Activated T-cell treated with anti-CD3 and anti-CD28 coated beads, Interleukin-2, amount 50 U/mL, for 48 hours (primary cell): ENCODE results near the gene LYRM2.

Source experiments
- DNase-seq, 2 experiments: peaks; one replicate each; pipeline ENCODE4 v3.0.0-alpha.2; 2020

The LYRM2 gene

DNA sequence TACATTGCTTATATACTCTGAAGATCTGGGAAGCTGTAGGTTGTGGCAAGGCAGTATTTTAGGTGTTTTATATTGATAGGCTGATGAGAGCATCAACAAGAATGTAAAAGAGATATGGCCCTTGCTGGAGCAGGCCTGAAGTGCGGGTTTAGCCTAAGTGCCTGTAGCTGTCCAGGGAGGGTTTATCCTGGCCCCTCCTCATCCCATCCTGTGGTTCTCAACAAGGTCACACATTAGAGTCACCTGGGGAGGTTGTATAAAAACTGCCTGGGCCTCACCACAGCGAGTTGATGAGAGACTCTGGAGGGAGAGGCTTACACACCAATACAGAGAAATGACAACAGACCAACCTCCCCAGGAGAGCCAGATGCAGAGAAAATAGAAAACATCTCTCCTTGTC, 48.4 kb downstream of the LYRM2 start:
- DNase-seq = no peak

DNA sequence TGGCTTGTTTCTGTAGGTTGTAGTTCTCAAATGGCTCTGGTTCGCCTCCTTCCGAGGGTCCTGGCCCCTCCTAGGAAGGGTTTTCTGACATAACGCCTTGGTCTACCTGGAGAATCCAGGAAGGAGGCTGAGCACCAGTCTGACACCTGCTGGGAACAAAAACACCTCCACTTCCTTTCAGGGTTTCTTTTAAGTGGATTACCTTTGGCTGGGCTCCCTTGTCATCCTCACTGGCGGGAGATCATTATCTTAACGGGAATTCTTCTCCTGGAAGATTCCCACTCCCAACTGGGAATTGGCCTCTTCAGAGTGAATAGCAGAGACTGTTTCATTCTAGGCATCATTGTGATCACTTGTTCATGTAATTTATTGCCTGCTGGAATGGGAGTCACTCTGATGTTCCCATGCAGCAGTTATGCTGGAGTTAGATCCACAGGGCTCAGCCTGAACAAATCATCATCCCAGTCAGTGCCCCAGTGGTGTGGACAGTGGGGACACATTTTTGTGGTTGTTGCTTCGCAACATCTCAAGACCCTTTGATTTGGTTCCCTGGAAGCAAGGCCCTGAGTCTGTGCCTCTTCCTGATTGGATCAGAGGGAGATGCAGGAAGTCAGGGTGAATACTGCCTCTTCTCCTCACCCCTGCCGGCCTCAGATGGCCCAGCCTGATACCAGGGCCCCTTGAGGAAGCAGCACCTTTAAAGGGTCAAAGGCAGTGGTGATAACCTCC, 49.1 kb downstream of the LYRM2 start:
- DNase-seq = no peak

DNA sequence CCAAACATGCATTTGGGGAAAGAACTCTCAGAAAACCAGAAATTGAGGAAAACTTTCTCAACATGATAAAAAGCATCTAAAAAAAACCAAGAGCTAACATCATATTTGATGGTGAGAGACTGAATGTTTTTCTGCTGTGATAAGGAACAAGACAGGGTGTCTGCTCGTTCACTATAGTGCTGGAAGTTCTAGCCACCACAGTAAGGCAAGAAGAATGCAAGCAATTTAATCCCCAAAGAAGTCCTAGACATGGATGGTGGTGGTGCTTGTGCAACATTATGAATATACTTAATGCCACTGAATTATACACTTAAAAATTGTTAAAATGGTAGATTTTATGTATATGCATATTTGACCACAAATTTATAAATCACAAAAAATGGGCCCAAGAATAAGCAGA, 53.4 kb downstream of the LYRM2 start:
- DNase-seq = no peak

DNA sequence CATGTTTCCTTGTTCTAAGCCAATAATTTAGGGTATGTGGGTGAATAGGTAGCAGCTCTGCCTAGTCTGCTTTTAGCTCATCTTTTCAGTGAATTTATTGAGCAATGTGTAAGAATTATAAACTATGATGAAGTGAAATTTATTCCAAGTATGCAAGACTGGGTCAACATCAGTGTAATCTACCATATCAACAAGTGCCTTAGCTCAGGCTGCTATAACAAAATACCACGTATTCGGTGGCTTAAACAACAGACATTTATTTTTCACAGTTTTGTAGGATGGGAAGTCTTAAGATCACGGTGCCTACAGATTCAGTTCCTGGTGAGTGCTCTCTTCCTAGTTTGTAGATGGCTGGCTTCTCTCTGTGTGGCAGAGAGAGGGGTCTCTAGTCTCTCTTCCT, 54.0 kb downstream of the LYRM2 start:
- no peak for DNase-seq

DNA sequence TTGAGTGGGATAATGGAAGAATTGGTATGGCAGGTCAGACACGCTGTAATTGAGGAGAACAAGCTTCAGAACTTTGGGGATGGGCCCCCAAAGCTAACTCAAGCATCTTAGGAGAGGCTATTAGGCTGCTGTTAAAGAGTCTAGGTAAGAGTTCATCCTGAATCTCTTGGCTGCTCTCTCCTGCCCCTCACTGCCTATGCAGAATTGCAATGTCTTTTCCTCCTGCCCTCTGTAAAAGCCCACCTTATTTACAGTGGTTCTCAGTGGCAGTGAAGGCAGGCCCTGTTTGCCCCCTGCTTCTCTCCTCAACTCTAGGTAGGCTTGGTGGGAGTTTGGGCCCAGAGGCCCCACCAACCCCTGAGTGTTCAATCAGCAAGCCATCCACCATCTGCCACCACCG, 55.0 kb downstream of the LYRM2 start:
- DNase-seq = no peak

DNA sequence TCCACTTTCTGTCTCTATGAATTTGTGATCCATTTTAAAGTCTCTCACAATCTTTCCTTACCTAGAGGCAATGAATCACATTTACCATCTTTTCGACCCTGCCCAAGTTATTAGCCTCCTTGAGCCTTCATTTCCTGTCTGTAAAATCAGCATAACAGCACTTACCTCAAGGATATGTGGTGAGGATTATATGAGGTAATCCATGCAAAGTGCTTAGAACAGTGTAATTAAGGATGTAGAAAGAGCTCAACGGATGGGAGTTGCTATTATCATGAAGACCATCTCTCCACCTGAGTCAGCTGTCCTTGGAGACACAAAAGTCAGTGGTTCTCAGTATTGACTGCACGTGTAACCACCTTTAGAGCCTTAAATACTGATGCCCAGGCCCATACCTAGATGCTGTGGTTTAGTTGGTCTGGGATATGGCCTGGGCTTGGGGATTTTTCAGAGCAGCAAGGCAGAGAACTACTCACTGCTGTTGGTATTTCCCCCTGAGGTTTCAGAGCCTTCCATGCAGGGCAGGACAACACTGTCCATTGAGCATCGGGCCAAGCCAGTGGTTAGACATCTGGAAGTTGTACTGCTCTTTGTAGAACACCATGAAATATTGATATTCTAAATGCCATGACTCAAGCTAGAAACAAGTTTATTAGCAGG, 55.8 kb downstream of the LYRM2 start:
- no peak for DNase-seq

DNA sequence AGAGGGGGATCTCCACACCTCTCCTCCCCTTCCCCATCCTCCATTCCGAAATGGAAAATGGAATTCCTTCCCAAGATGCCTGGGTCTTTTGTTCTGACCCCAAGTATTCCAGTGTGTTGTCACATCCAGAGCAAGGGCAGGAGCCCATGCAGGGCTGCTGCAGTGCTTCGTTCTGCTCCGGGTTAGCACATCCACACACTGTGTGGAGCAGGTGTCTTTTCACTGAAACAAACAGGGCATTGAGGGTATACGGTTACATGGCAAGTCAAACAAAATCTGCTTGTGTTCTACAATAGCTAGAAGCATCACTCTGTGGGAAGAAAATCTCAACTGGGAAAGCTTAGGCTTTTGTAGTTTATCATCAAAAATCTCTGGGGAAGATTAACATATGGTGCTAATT, 56.9 kb downstream of the LYRM2 start:
- no peak for DNase-seq

DNA sequence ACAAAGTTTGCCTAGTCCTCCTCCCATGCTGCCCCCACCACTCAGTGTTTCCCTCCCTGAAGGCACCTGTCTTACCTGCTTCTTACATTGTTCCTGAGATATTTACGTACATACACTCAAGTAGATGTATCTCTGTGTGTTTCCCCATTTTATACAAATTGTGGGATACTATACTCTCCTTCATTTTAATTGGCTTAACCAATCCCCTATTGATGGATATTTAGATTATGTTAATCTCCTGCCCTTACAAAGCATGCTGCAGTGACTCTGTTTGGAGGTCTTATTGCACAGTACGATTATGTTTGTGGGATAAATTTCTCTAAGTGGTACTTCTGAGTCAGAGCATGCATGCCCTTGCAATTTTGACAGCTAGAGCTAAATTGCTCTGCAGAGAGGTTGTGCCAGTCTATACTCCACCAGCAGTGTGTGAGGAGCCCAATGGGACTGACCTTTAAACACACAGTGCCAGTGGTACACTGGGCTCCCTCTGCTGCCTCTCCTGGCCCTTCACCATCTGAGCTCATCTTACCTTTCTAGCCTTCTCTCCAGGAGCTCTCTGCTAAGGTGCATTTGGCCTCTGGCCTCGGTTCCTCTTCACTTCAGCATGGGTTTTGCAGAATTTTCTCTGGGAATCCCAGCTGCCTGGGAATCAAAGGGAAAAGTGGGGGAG, 57.4 kb downstream of the LYRM2 start:
- no peak for DNase-seq

DNA sequence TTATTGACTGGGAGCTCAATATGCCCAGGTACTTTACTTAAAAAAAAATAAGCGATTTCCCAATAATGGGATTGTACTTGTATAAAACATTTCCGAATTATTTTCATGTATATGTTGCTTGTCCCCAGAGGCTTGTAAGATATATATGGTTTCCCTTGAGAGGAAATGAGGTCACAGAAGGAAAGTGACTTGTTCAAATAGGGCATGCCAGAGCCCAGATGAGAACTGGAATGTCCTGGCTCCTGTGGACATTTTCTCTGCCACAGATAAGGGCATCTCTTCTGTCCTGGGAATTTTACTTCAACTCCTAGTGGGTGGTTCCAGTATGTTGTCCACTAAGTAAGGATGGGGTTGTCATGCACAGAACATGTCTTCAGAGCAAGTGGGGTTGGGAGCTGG, 63.0 kb downstream of the LYRM2 start:
- no peak for DNase-seq

DNA sequence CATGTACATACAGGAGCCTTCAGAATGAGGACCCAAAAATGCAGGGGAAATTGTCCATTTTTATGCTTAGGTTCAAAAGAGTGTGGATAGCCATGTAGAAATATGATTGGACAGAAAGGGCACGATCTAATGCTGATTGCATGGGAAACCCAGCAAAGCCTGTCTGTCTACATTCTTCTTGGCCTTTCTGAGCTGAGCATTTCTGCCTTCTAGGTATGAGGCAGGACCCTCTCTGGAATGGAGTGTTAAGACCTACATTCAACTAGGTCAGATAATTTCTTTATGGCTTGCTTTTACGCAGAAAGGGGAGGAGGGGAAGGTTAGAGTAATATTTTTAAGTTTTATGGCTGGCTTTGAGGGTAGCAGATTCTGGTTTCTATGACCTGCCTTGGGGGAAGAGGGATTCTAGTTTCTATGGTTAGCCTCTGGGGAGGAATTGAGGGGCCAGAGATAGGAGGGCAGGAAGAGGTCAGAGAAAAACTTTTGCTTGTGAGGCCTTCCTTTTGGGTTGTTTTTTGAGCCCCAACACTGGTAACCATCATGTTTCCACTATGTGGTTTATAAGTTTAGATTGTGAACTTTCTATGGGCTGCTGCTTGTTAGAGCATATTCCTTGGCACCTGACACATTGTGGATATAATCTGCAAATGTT, 63.5 kb downstream of the LYRM2 start:
- DNase-seq = no peak

DNA sequence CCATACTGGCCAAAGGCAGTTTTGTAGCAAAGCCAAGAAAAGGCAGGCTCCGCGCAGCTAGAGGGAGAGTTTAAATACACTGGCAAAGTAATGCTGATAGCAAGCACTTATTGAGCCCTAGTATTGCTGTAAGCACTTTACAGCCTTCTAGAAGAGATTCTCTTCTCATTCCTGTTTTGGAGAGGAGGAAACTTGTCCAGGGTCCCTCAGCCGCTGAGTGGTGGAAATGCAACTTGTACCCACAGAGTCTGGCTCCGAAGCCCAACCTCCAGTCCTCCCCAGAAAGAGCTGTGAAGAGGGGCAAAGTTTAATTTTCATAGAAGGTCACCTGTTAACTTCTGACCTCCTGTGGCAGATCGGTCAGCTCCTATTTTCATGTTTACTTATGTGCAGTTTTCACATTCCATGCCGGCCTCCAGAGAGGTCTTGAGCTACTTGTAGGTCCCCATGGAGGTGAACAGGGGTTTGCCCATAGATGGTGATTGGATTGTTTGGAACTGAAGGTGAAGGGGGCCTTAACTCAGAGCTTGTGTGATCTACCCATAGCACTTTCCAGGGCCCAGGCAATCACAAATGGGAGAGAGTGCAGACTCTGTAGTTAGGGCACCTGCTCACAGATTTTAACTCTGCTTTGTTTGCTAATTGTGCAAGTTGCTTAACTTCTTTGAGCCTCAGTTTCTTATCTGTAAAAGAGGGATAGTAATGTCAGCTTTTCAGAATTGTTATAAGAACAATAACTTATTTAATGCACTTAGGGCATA, 70.7 kb downstream of the LYRM2 start:
- no peak for DNase-seq

DNA sequence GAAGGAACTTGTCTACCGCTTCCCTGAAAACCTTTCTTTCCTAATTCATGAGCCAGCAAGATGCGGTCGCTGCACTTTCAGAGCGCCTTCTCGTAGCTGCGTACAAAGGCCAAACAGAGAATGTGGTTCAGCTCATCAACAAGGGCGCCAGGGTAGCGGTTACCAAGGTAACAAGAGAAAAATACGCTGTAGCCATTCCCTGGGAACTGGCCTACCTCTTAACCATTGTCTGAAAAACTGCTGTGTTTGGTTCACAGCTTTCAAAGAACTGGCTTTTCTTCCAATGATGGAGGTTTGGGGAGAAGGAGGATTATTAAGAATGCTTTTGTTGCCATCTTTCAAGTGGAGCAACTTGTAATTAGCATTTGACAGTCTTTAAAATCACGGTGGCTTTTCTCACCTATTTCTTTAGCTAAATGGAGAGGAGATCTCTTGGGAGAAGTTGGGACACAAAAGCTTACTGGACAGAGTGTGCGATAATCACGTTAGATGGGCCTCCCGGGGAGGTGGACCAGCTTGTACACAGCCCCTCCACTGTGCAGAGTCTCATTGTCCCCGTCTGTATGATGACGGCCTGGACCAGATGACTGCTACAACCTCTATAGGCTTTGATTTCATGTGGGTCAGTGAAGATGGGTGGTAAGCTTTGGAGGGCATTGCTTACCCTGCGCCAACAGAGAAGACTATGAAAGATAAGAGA, 71.5 kb downstream of the LYRM2 start:
- no peak for DNase-seq

DNA sequence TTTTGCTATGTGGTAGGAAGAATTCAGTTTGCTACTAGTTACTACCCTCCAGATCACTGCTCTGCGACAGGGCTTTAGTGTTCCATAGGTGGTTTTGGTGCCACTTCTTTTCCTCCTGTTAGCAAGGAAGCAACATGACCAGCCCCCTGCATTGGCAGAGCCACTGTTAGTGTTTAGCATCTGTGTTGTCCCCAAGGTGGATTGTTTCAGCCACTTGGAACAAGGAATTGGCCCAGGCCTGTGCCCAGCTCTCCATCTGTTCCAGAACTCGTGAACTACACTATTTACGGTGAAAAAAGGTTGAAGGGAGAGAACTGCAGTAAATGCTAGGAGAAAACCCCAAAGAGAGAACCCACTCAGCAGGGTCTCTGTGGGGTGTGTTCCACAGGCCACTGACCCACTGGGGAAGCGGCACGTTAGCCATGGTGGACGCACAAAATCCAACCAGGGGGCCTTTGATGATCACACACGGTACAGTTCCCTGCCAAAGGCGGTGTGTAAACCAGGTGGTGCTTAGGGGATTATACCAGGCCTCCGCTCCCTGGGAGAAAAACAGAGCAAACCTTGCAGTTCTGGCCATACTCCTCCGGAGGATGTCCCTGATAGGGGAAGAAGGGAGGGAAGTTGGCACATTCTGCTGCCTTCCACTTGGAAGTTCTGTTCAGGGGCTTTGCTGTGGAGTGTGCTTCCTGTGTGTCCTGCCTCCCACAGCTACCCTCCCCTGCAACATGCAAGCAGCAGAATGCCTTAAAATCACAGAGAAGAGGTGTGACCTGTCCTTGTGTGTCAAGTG, 72.3 kb downstream of the LYRM2 start:
- DNase-seq = no peak

DNA sequence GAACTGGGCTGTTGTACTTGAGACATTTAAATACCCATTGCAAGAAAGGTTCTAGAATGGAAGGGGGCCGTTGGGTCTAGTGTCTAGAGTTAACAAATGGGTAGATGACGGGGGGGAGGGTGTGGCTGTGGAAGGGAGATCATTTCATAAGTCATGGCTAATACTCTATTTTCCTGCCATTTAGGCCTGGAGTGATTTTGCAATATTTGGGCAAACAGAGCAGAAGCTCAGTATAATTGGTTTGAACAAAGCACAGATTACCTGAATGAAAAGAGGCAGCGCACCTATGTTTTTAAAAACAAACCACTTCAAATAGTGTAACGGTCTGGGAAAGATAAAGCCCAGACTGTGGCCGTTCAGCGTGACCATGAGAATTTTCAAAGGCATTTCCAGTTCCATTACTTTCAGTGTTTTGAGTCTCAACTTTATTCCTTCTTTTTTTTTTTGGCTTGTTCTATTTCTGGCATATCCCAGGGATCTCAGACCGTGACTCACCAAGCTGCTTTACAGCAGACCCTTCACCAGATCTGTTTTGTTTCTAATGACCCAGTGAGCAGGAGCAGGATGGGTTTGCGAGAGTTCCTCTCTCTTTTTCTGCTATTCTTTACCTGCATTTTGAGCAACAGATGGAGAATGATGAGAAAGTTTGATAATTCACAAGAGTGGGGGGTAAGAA, 73.7 kb downstream of the LYRM2 start:
- no peak for DNase-seq

DNA sequence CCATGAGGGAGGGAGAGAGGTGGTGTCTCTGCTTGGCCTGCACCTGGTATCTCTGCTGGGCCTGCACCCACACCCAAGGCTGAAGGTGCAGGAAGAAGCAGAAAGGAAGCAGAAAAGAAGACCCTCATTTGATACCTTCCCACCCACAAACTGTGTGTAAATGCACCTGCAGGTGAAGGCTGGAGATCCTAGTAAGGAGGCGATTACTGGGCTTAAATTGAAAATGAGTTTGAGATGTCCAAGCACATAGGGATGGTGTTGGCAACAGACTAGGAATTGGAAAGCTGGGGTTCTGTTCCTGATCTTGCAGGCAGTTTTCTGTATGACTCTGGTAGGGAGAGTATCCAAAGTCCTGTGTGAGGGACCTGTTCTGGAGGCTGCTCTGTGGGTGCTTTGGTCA, 74.7 kb downstream of the LYRM2 start:
- no peak for DNase-seq

DNA sequence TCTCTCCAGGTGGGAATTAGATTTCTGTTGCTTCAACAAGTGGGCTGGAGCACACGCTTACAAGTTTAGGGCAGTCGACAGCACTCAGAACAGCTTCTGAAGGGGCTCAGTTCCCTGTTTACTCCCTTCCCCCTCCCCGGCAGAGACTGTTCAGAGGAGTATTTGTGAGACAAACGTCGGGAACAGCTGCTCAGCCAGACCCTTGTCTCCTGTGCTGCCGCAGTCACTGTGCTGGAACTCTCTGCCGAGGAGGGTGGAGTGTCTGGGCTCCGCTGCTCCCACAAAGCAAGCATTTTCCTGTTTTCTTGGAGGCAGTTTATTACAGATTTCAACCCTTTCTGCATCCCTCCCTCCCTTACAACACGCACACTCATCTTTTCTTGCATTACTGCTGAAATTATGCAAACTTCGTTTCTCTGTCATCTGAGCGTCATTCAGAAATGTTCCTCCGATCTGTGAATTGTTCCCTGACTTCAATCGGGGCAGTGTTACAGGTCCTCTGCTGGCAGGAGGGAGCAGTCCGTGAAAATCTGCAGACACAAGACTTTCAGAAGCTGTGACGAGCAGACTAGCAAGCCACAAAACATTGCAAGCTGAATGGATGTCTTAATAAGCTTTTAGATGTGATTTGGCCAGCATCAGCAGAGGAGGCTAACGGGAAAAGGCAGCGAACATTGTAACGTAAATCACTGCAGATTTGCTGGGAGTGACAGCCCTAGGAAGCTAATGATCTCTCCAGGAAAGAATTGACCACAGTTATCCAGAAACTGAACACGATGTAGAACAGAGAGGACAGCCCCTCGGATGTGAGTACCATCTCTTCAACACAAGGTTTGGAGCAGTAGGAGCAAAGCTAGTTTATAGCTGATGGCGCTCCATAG, 76.2 kb downstream of the LYRM2 start:
- no peak for DNase-seq

DNA sequence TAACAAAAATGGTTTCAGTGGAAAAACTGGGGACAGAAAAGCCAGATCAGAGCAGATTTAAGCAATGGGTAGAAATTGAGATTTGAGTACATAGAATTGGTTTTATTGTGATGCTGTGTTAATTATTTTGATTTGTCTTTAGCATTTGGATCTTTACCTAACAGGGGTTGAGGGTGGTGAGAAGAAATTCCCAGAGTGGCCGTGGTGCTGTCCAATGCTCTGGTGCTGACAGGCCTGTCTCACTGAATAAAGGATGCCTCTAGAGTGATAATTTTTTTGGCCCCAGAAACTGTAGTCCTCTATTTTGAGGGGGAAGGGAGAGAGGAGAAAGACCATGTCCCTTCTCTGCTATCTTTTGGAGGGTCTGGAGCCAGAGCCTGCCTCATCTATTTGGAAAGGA, 79.1 kb downstream of the LYRM2 start:
- no peak for DNase-seq

DNA sequence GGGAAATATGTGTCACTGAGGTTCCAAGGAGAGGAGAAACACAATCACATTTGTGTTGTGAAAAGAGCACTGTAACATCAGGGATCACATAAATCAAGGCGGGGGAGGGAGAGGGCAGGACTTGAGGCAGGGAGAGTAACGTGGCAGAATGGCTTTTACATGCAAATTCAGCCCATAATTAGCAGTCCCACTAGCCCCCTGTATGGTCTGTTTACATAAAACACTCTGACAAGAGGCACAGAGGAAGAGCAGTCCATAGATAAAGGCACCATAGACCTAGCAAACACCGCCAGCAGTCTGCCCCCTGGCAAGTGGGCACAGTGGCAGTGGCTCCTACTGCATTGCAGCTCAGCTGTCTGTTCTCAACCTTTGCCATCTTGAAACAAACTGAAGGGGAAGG, 82.7 kb downstream of the LYRM2 start:
- DNase-seq = no peak

DNA sequence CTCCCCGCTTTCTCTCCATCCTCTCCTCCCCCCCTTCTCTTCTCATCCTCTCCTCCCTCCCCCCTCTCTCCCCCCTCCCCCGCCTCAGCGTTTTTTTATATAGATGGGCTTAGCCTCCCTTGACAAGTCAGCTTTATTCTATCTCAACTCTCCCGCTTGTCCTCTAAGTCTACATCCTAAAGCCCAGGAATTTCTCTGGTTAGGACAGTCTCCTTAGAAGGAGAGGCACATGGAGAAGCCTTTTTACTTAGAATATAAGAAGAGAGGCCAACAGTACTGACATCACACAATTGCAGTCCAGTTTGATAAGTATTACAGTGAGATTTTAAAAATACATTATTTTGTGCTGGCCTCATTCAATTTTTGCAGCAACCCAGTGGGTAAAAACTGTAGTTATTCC, 83.5 kb downstream of the LYRM2 start:
- DNase-seq = no peak

DNA sequence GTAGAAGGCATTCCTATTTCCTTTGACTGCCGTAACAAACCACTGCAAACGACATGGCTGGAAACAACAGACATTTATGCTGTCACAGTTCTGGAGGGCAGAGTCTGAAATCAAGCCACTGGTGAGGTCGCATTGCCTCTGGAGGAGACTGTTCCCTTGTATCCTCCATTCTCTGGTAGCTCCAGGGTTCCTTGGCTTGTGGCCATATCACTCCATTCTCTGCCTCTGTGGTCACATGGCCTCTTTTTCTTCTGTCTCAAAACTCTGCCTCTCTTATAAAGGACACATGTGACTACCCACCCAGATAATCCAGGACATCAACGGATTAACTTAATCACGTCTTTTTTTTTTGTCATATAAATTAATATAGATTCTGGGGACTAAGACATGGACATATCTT, 84.4 kb downstream of the LYRM2 start:
- no peak for DNase-seq
